LNCAP (cell line): ENCODE data around the gene CPNE2.

Source experiments
- TF ChIP-seq, protein P1 (sequence below): fragments of 450-650 bp; IDR thresholded peaks from 2 replicates; pipeline ENCODE4 v1.5.1; 2017; ENCODE audit warnings: mild to moderate bottlenecking

CPNE2 gene

DNA sequence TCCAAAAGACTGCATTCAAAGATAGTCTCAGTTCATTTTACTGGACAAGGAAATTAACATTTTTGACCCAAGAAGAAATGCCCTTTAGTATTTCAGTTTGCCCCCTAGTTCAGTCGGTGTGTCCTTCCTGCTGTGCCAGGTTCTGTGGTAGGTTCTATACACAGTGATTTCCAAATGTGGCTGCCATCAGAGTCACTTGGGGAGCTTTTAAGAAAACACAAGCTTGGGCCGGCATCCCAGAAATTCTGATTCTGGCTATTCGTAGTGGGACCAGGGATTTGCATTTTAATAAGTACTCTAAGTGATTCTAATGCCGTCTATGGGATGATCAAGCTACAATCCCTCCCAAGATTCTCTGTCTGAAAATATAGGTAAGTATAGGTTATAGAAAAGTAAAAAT is 103.9 kb downstream of the CPNE2 start:
- TF ChIP-seq, protein P1, sequence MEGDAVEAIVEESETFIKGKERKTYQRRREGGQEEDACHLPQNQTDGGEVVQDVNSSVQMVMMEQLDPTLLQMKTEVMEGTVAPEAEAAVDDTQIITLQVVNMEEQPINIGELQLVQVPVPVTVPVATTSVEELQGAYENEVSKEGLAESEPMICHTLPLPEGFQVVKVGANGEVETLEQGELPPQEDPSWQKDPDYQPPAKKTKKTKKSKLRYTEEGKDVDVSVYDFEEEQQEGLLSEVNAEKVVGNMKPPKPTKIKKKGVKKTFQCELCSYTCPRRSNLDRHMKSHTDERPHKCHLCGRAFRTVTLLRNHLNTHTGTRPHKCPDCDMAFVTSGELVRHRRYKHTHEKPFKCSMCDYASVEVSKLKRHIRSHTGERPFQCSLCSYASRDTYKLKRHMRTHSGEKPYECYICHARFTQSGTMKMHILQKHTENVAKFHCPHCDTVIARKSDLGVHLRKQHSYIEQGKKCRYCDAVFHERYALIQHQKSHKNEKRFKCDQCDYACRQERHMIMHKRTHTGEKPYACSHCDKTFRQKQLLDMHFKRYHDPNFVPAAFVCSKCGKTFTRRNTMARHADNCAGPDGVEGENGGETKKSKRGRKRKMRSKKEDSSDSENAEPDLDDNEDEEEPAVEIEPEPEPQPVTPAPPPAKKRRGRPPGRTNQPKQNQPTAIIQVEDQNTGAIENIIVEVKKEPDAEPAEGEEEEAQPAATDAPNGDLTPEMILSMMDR = no peak

GRCh38 chr16:57196753-57197152 is 104.4 kb downstream of the CPNE2 start:
- TF ChIP-seq, protein P1 = no peak
